ENCODE data around the gene QRICH2.
"Not testable (repeated sequence)": the region's sequence is repeated elsewhere in the genome, so short reads cannot be mapped to it uniquely, and the experiment has no call there.

Gene QRICH2

GRCh38 chr17:76331083-76331482 is 23.0 kb upstream of the QRICH2 start:
- no peak overlapping the region for H3K27ac ChIP-seq

GRCh38 chr17:76329664-76330063 is 21.6 kb upstream of the QRICH2 start:
- no peak overlapping the region for H3K4me3 ChIP-seq

More at GRCh38 chr17:76331083-76331482, 23.0 kb upstream of the QRICH2 start:
- no peak overlapping the region for H3K4me3 ChIP-seq

DNA sequence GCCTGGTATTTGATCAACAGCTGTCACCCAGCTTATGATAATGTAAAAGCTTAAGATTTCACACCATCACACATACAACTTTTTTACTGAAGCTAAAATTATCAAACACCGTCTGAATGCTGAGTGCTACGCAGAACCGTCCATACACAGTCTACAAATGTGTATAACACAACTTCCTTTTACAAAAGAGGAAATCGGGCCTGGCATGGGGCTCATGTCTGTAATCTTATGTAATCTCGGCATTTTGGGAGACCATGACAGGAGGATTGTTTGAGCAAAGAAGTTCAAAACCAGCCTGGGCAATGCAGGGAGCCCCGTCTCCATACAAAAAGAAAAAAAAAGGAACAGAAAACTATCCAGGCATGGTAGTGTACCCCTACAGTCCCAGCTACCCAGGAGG is 19.6 kb upstream of the QRICH2 start:
- no peak overlapping the region for H3K4me3 ChIP-seq
- H3K27ac ChIP-seq: peak overlapping the region in 2 of 21 experiments; percentile 21 to 23

More at GRCh38 chr17:76329664-76330063, 21.6 kb upstream of the QRICH2 start:
- H3K27ac ChIP-seq: no peak overlapping the region

DNA sequence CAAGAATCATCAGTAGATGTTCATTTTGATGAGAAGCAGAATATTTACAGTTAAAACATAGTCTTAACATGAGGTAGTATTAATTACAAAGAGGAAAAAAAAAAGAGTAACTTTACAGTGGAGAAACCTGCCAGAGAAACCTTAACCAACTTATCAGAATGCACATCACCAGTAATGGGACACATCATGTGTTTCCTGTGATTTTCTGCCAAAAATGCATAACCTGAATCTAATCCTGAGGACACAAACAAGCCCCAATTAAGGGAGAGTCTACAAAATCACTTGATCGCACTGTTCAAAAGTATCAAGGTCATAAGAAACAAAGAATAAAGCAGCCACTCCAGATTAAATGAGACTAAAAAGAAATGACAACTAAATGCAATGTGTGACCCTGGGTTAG is 18.2 kb upstream of the QRICH2 start:
- Histone ChIP-seq H3K27ac (no peak overlapping the region), H3K4me3 (no peak overlapping the region)

GRCh38 chr17:76318586-76318985 is 10.5 kb upstream of the QRICH2 start:
- Histone ChIP-seq H3K4me3 (no peak overlapping the region), H3K27ac (no peak overlapping the region)

DNA sequence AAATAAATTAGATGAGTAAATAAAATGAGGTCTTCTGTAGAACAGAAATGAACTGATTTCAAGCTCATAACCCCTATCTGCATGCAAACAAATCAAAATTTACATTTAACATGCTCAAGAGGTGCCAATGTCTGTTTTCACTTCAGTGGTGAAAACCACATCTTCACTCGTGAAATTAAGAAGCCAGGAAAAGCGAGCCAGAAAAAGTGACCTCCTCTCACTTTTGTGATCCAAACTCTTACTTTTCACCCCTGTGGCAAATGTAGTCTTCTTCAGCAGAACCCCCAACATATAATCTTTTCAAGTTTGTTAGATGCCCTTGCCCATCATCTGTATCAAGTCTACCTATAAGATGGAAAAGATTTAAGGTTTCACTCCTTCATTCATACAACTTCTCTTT is 9.5 kb upstream of the QRICH2 start:
- no peak overlapping the region for H3K27ac ChIP-seq
- H3K4me3 ChIP-seq: no peak overlapping the region

DNA sequence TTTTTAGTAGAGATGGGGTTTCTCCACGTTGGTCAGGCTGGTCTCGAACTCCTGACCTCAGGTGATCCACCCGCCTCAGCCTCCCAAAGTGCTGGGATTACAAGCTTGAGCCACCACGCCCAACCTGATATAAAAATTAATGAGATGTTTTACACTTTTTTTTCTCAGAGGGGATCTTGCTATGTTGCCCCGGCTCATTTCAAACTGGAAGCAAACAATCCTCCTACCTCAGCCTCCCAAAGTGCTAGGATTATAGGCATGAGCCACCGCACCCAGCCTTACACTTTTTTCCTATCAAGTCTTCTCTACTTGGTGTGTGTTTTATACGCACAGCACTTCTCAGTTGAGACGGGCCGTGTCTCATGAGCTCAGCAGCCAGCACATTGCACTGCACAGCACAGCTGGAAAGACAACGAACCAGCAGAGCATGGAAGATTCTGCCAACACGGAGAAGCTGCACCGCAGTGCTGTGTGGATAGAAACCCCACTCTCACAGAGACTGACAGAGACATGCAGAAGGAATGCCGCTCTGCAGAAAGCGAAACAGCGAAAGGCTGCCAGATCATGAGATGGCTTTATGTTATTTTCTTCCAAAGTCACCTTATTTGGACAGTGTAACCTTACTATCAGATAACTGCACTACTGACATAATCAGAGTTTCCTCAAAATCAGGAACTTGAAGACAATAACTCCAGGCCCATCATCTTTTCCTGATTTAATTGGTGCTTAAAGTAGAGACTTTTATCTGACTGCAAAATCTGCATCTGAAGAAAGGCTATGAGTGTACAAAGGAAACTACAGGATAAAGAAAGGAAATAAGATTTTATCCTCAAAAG is 6.5 kb upstream of the QRICH2 start:
- H3K4me3 ChIP-seq: no peak overlapping the region
- peak overlapping the region in 3 of 21 experiments; percentile 29 to 60 (median 57) for H3K27ac ChIP-seq

DNA sequence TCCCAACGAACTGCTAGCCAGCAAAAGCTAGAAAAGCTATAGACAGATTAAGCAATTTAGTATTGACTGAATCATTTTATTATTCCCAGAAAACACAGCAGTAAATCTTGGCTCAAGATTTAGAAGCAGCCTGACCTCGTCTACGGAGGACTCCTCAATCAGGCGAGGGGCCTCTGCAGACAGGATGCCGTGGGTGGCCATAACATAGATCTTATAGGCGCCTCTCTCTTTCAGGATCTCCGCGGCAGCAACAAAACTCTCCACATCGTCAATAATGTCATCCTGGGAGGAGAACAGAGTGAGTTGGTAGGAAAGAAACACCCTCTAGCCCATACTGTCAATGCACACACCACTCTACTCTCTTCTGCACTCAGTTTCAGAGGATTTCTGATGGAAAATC is 4.7 kb upstream of the QRICH2 start:
- Histone ChIP-seq H3K27ac (no peak overlapping the region), H3K4me3 (no peak overlapping the region)

- Histone ChIP-seq H3K27ac (no peak overlapping the region), H3K4me3 (no peak overlapping the region)
These were observed 1.4 kb upstream of the QRICH2 start for GRCh38 chr17:76309461-76309860.

- H3K4me3 ChIP-seq: no peak overlapping the region
These were observed 644 bp downstream of the QRICH2 start for GRCh38 chr17:76307299-76307965.

DNA sequence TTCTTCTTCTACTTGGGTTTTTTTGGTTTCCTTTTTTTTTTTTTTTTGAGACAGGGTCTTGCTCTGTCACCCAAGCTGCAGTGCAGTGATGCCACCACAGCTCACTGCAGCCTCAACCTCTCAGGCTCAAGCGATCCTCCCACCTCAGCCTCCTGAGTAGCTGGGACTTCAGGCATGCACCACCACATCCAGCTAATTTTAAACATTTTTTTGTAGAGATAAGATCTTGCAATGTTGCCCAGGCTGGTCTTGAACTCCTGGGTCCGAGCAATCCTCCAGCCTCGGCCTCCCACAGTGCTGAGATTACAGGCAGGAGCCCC is 3.0 kb downstream of the QRICH2 start:
- H3K4me3 ChIP-seq, H3K27ac ChIP-seq: not testable (repeated sequence)

More at GRCh38 chr17:76307299-76307965, 644 bp downstream of the QRICH2 start:
- no peak overlapping the region for H3K27ac ChIP-seq

GRCh38 chr17:76304226-76305134 is 3.6 kb downstream of the QRICH2 start:
- Histone ChIP-seq H3K4me3 (no peak overlapping the region), H3K27ac (no peak overlapping the region)

DNA sequence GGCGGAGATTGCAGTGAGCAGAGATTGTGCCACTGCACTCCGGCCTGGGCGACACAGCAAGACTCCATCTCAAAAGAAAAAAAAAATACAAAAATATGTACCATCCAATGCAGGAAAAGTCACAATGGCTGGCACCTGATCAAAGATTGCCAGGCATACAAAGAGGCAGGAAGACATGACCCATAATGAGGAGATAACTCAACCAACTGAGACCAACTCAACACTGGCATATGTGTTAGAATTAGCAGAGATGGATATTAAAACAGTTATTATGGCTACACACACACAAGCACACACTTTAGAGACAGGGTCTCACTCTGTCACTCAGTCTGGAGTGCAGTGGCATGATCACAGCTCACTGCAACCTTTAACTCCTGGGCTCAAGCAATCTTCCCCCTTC is 10.6 kb downstream of the QRICH2 start:
- no peak overlapping the region for H3K4me3 ChIP-seq
- H3K27ac ChIP-seq: no peak overlapping the region

GRCh38 chr17:76296889-76297288 is 11.2 kb downstream of the QRICH2 start:
- H3K4me3 ChIP-seq: no peak overlapping the region
- H3K27ac ChIP-seq: no peak overlapping the region

DNA sequence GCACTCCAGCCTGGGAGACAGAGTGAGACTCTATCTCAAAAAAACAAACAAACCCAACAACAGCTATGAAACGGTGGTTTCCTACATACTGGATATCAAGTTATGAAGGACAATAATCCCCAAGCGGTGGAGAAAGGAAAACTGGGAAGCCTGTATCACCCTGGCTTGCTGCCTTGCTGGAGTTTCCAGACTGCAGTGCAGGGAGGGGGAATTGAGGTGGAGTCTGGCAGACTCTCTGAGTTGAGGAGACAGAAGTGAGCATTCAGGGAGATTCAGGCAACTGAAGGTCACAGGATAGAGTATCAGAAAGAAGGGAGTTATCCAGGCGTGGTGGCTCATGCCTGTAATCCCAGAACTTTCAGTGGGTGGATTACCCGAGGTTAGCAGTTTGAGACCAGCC is 11.9 kb downstream of the QRICH2 start:
- Histone ChIP-seq H3K27ac (no peak overlapping the region), H3K4me3 (no peak overlapping the region)

DNA sequence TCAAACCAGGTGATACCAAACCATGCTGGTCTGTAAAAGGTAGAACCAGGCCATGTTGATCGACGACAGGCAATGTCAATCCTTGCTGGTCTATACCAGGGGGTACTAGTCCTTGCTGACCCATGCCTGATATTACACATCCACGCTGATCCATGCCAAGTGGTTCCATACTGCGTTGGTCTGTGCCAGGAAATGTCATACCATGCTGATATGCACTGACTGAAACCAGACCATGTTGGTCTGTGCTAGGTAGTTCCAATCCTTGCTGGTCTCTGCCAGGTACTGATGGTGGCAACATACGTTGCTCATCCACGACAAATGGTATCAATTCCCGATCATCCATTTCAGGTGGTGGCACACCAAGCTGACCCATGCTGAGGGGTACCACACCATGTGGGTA is 15.0 kb downstream of the QRICH2 start:
- H3K27ac ChIP-seq: no peak overlapping the region
- H3K4me3 ChIP-seq: no peak overlapping the region

DNA sequence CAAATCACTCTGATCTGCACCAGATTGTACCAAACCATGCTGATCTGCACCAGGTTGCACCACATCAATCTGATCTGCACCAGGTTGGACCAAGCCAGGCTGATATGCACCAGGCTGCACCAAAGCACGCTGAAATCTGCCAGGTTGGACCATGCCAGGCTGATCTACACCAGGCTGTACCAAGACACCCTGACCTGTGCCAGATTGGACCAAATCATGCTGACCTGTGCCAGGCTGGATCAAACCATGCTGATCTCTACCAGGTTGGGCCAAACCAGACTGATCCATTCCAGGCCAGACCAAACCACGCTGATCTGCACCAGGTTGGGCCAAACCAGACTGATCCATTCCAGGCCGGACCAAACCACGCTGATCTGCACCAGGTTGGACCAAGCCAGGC is 15.5 kb downstream of the QRICH2 start:
- no peak overlapping the region for H3K27ac ChIP-seq
- no peak overlapping the region for H3K4me3 ChIP-seq

- Histone ChIP-seq H3K4me3 (no peak overlapping the region), H3K27ac (no peak overlapping the region)
These were observed 26.3 kb downstream of the QRICH2 start for GRCh38 chr17:76281573-76282371.

DNA sequence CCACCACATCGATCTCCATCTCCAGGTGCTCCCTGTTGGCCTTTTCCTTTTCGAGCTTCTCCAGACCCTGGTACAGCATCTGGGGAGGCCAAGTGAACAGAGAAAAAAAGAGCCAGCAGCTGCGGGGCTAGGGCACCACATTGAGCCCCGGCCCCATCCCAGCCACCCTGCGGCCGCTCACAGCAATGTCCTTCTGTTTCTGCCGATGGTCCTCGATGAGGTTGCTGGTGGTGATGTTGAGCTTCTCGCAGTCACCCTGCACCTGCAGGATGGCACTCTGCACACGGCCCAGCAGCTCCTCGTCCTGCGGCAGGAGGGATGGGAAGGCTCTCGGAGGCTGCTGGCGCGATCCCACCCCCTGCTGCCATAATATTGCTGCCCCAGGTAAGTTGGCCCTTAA is 27.4 kb downstream of the QRICH2 start:
- H3K27ac ChIP-seq: no peak overlapping the region
- H3K4me3 ChIP-seq: no peak overlapping the region

All from skin epidermis (tissue), 12 donors.